ENCODE data around the gene TRIM8. TPM values are rescaled to one million over a fixed set of nuclear protein-coding genes. Genes with fewer than 3 reads are reported as not detected.

TRIM8 gene
- total and polyA plus RNA-seq, 2 of the 8 experiments (the other 6 are each of a cell fraction or from before 2014, with no cell fraction given), result 24.9 to 38.8 TPM

DNA sequence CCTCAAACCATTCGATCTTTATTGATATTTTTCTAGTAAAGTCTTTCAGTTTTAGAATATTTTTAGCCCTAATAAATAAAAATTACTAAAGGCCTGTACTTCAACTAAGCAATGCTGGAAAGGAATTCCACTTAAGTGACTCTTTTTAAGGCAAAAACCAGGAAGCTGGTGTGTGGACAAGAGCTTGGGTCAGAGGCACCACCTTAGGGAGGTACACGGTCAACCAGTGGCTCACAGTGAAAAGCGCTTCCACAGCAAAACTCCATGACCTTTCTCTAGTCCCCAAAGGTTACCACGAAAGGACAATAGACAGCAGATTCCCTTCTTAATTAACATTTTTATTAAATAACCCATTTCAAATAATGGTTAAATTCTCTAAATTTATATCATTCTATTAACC lies 38.7 kb downstream of the TRIM8 start (continued):
- TF ChIP-seq ATF2 (IDR thresholded peaks at IDR 0.05; ENCODE audit: low read length) (no peak), TCF12 (IDR thresholded peaks at IDR 0.05; ENCODE audit: low read depth, low read length) (no peak)
